ENCODE measurements around the gene TPI1.

DNA sequence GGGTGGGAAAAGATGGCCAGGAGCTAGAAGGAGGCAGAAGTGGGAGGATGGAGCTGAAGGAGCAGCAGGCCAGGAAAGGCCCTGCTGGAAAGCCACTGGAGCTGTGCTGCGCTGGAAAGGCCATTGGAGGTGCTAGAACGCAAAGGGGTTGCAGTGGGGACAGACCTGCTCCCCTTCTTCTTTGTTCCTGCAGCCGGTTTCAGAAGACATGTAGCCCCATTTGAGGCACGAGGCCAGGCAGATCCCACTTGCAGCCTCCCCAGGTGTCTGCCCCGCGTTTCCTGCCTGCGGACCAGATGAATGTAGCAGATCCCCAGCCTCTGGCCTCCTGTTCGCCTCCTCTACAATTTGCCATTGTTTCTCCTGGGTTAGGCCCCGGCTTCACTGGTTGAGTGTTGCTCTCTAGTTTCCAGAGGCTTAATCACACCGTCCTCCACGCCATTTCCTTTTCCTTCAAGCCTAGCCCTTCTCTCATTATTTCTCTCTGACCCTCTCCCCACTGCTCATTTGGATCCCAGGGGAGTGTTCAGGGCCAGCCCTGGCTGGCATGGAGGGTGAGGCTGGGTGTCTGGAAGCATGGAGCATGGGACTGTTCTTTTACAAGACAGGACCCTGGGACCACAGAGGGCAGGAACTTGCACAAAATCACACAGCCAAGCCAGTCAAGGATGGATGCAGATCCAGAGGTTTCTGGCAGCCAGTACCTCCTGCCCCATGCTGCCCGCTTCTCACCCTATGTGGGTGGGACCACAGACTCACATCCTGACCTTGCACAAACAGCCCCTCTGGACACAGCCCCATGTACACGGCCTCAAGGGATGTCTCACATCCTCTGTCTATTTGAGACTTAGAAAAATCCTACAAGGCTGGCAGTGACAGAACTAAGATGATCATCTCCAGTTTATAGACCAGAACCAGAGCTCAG, 48.0 kb upstream of the TPI1 start:
- TF ChIP-seq, protein P1, sequence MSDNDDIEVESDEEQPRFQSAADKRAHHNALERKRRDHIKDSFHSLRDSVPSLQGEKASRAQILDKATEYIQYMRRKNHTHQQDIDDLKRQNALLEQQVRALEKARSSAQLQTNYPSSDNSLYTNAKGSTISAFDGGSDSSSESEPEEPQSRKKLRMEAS (IDR thresholded peaks at IDR 0.05) = no peak
- TF ChIP-seq YY1 (IDR thresholded peaks at IDR 0.05; ENCODE audit: low read depth) (no peak), TAF1 (IDR thresholded peaks at IDR 0.05; ENCODE audit: low read depth) (no peak), CEBPB (IDR thresholded peaks at IDR 0.05) (no peak), EP300 (IDR thresholded peaks at IDR 0.05; ENCODE audit: borderline replicate concordance) (no peak), NFIC (IDR thresholded peaks at IDR 0.05) (no peak), ZBTB7A (IDR thresholded peaks at IDR 0.05; ENCODE audit: low read depth) (no peak)
- TF ChIP-seq, protein P2, sequence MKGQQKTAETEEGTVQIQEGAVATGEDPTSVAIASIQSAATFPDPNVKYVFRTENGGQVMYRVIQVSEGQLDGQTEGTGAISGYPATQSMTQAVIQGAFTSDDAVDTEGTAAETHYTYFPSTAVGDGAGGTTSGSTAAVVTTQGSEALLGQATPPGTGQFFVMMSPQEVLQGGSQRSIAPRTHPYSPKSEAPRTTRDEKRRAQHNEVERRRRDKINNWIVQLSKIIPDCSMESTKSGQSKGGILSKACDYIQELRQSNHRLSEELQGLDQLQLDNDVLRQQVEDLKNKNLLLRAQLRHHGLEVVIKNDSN (IDR thresholded peaks at IDR 0.05) = no peak
